GM21423 (cell line): ENCODE data around the gene FAM83G.
"Not testable (repeated sequence)": the region's sequence is repeated elsewhere in the genome, so short reads cannot be mapped to it uniquely, and the experiment has no call there.

Experiments
- ATAC-seq: cut with Tn5 transposase; IDR thresholded peaks from one replicate; pipeline ENCODE4 v1.9.1; 2021; ENCODE audit warnings: mild to moderate bottlenecking, moderate library complexity; ENCODE audit not compliant: unreplicated experiment

Gene FAM83G

DNA sequence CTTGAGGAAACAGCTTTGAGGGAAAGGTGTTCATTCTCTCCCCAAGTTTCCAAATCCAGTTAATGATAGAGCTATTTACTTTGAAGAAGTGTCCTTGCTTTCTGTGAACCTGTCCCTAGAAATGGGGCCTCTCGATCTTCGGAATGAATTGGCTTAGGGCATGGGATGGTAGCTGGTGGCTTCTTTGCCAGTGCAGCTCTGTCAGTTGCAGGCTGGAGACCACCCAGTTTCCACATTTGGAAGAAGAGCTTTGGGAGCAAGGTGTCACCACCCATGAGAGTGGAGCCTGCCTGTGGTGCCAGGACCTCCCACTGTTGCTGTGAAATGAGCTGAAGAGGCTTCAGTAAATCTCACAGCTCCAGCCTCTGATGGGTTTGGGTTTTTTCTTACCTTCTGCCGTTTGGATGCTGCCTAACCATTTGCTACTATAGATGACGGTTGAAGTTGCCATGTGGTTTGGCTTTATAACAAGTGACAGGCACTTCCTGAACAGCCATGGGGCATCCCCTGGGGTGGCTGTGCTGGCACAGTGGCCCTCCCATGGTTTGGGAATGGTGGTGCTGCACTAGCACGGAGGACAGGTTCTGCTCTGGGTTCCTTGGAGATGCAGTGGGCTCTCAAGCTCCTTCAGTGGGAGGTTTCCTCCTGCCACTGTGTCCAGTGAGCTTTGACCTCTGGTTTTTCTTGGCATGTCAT lies 72.1 kb downstream of the FAM83G start:
- ATAC-seq, result no peak

DNA sequence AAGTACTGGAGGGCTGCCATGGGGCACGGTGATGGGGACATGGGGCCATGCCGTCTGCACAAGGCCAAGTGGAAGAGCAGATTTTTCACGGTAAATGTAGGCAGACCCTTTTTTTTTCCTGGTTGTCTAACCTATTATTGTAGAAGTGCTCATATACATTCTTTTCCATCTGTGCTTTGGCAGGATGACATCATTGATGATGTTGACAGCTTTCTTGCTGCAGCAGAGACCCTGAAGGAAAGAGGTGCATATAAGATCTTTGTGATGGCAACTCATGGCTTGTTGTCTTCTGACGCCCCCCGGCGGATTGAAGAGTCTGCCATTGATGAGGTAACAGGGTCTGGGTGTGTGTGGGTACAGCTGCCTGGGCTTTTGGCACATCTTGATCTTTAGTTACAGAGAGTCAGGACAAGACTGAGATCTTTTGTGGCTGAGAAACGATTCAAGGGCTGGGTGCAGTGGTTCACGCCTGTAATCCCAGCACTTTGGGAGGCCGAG lies 75.9 kb downstream of the FAM83G start:
- ATAC-seq, result no peak

DNA sequence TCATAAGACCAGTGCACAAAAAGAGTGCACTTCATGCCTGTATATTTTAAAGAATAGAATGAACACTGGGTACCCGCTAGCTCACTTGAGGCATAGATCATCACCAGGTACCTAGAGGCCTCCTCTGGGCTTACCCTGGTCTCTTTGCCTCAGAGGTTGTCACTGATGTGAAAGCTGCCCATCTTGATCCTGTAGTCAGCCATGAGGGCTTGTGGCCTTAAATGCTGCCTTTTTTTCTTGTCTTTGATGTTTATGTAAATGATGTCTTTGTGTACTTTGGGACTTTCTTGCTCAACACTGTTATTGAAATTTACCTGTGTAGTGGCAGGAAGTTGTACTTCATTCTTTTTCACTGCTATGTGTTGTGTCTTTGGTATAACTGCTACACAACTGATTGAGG lies 79.4 kb downstream of the FAM83G start:
- no peak for ATAC-seq

- ATAC-seq, result not testable (repeated sequence)
Measured at GRCh38 chr17:18922596-18922995, 82.0 kb downstream of the FAM83G start.

GRCh38 chr17:18921912-18922451 lies 82.6 kb downstream of the FAM83G start:
- ATAC-seq, result peak; percentile 63

- no peak for ATAC-seq
Measured at GRCh38 chr17:18921485-18921884, 83.1 kb downstream of the FAM83G start.

DNA sequence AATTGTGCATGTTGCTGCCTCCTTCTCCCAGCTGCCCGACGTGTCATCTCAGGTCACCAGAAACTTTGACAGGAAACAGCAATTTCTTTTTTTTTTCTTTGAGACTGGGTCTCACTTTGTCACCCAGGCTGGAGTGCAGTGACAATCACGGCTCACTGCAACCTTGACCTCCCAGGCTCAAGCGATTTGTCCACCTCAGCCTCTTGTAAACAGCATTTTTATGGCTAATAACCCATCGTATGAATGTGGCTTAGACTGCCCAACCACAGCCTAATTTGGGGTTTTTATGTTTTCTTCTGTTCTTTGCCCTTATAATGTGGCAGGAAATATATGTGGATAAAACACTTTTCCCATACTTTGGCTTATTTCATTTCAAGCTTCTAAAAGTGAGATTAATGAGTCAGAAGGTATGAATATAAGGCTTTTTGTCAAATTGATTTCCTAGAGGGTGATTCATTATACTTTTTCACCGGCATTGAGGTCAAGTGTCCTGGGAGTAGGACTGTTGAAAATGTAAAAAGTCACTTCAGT lies 83.6 kb downstream of the FAM83G start:
- peak; percentile 38 for ATAC-seq

DNA sequence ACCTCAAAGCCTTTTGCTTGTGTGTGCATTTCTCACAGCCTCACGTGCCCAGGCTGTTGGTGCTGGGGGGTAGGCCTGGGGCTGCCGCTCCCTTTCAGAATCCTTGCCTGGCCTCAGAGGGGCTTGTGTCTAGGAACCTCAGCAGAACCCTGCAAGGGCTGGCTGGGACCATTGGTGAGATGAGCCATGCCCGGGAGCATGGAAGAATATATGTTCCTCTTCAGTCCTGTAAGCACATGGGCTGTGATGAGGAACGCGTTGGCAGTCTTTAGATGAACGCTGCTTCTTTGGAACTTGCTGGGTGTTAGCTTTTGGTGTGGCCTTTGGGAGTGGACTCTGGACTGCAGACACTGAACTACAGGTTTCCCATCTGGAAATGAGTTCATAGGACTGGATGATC lies 84.6 kb downstream of the FAM83G start:
- no peak for ATAC-seq
